Stimulated activated CD4-positive, alpha-beta T cell treated with anti-CD3 and anti-CD28 coated beads, Interleukin-12 subunit alpha, Interleukin-12 subunit beta, amount 100 ng/mL, for 4 hours (primary cell): ENCODE results near the gene HTR3A.
"Not testable (repeated sequence)": the region's sequence is repeated elsewhere in the genome, so short reads cannot be mapped to it uniquely, and the experiment has no call there.

Experiments
- DNase-seq: peaks from one replicate; pipeline ENCODE4 v3.0.0-alpha.2; 2020

The HTR3A gene

GRCh38 chr11:113974741-113975470 is at the start of gene HTR3A:
Gene HTR3A, plus strand, starts transcription at chr11:113975108. Its CDS starts 218 bp downstream, at chr11:113975326.
- no peak for DNase-seq

- no peak for DNase-seq
Measured at GRCh38 chr11:113926273-113927197, 48.4 kb upstream of the HTR3A start.

GRCh38 chr11:113928311-113928710 is 46.6 kb upstream of the HTR3A start:
- DNase-seq, result no peak

GRCh38 chr11:113932788-113933187 is 42.1 kb upstream of the HTR3A start:
- no peak for DNase-seq

GRCh38 chr11:113934193-113934592 is 40.7 kb upstream of the HTR3A start:
- DNase-seq, result not testable (repeated sequence)

- DNase-seq, result no peak
Measured at GRCh38 chr11:113934761-113935160, 40.1 kb upstream of the HTR3A start.

GRCh38 chr11:113935858-113936257 is 39.0 kb upstream of the HTR3A start:
- no peak for DNase-seq

- no peak for DNase-seq
Measured at GRCh38 chr11:113937918-113938317, 37.0 kb upstream of the HTR3A start.

- DNase-seq, result no peak
Measured at GRCh38 chr11:113942256-113942655, 32.7 kb upstream of the HTR3A start.

GRCh38 chr11:113946162-113946561 is 28.7 kb upstream of the HTR3A start:
- DNase-seq, result not testable (repeated sequence)

- DNase-seq, result no peak
Measured at GRCh38 chr11:113947994-113948393, 26.9 kb upstream of the HTR3A start.

- no peak for DNase-seq
Measured at GRCh38 chr11:113949891-113950290, 25.0 kb upstream of the HTR3A start.

GRCh38 chr11:113951537-113951936 is 23.4 kb upstream of the HTR3A start:
- no peak for DNase-seq

- DNase-seq, result no peak
Measured at GRCh38 chr11:113952070-113952469, 22.8 kb upstream of the HTR3A start.

- DNase-seq, result no peak
Measured at GRCh38 chr11:113952588-113952987, 22.3 kb upstream of the HTR3A start.

GRCh38 chr11:113954235-113954634 is 20.7 kb upstream of the HTR3A start:
- DNase-seq, result no peak

- DNase-seq, result no peak
Measured at GRCh38 chr11:113956986-113957385, 17.9 kb upstream of the HTR3A start.

GRCh38 chr11:113960702-113961330 is 14.1 kb upstream of the HTR3A start:
- no peak for DNase-seq

GRCh38 chr11:113967361-113967760 is 7.5 kb upstream of the HTR3A start:
- DNase-seq, result no peak

GRCh38 chr11:113971506-113972195 is 3.3 kb upstream of the HTR3A start:
- DNase-seq, result no peak

- no peak for DNase-seq
Measured at GRCh38 chr11:113977071-113977490, 2.2 kb downstream of the HTR3A start.

GRCh38 chr11:113977701-113978100 is 2.8 kb downstream of the HTR3A start:
- DNase-seq, result no peak

- no peak for DNase-seq
Measured at GRCh38 chr11:113979431-113979830, 4.5 kb downstream of the HTR3A start.
